Measurements from ENCODE around the gene SLC35G1.
A peak's percentile ranks its signal among the peaks of the same experiment; 100 is the strongest.

SLC35G1 gene

GRCh38 chr10:93921338-93921737 is 27.6 kb downstream of the SLC35G1 start:
- no peak overlapping the region for H4K5ac ChIP-seq (ENCODE audit: low read length)
- H2BK15ac ChIP-seq (replicated peaks; ENCODE audit: low read depth), result no peak overlapping the region
- no peak overlapping the region for H3K9ac ChIP-seq (ENCODE audit: low read length)
- H3K56ac ChIP-seq (ENCODE audit: low read length), result no peak overlapping the region
- H3K4me1 ChIP-seq (ENCODE audit: control insufficient read depth, low read depth, low read length), result no peaks in the 10 kb centered on the region
- H3K4me2 ChIP-seq (ENCODE audit: low read length), result no peak overlapping the region
- no peak overlapping the region for H2AK5ac ChIP-seq (ENCODE audit: low read length)
- no peak overlapping the region for H3K4me3 ChIP-seq (ENCODE audit: low read length)
- no peaks in the 10 kb centered on the region for H3K79me1 ChIP-seq (ENCODE audit: low read length)
- no CpG with 5 or more reads among the region's 7 CpGs for WGBS (ENCODE audit: extremely low coverage, insufficient coverage, low lambda C conversion rate)
- H3K79me2 ChIP-seq (ENCODE audit: control insufficient read depth, insufficient read depth, low read length), result no peaks in the 10 kb centered on the region
- H3K36me3 ChIP-seq (ENCODE audit: control insufficient read depth, insufficient read depth, low read length), result no peaks in the 10 kb centered on the region
- peak; percentile 25 for DNase-seq
- no peak overlapping the region for H3K18ac ChIP-seq (ENCODE audit: low read length)
- no peaks in the 10 kb centered on the region for H3K27me3 ChIP-seq (ENCODE audit: insufficient read depth, low read length, poor library complexity)
- no peak overlapping the region for H3K4ac ChIP-seq (ENCODE audit: low read depth, low read length)
- H4K8ac ChIP-seq (ENCODE audit: low read depth, low read length), result no peak overlapping the region
- no peak overlapping the region for H3K27ac ChIP-seq (ENCODE audit: low read depth, low read length)
- H2BK120ac ChIP-seq (ENCODE audit: low read depth, low read length), result no peak overlapping the region
- H2BK5ac ChIP-seq (ENCODE audit: low read length), result no peak overlapping the region
- no peak overlapping the region for H3K23ac ChIP-seq (ENCODE audit: low read length)

GRCh38 chr10:93926613-93927012 is 32.8 kb downstream of the SLC35G1 start:
- Histone ChIP-seq H3K9ac (ENCODE audit: low read length) (no peak overlapping the region), H4K8ac (ENCODE audit: low read depth, low read length) (no peak overlapping the region), H3K36me3 (ENCODE audit: control insufficient read depth, insufficient read depth, low read length) (no peaks in the 10 kb centered on the region), H2BK15ac (replicated peaks; ENCODE audit: low read depth) (no peak overlapping the region), H4K5ac (ENCODE audit: low read length) (no peak overlapping the region), H3K23ac (ENCODE audit: low read length) (no peak overlapping the region), H3K4me3 (ENCODE audit: low read length) (no peak overlapping the region), H3K4me1 (ENCODE audit: control insufficient read depth, low read depth, low read length) (no peaks in the 10 kb centered on the region), H3K27me3 (ENCODE audit: insufficient read depth, low read length, poor library complexity) (no peaks in the 10 kb centered on the region), H2BK120ac (ENCODE audit: low read depth, low read length) (no peak overlapping the region), H3K18ac (ENCODE audit: low read length) (no peak overlapping the region), H3K4ac (ENCODE audit: low read depth, low read length) (no peak overlapping the region), H3K56ac (ENCODE audit: low read length) (no peak overlapping the region), H3K27ac (ENCODE audit: low read depth, low read length) (no peak overlapping the region), H2AK5ac (ENCODE audit: low read length) (no peak overlapping the region), H3K79me2 (ENCODE audit: control insufficient read depth, insufficient read depth, low read length) (no peaks in the 10 kb centered on the region), H3K79me1 (ENCODE audit: low read length) (no peaks in the 10 kb centered on the region), H3K4me2 (ENCODE audit: low read length) (no peak overlapping the region), H2BK5ac (ENCODE audit: low read length) (no peak overlapping the region)
- no peak for DNase-seq
- no CpG with 5 or more reads among the region's 1 CpG for WGBS (ENCODE audit: extremely low coverage, insufficient coverage, low lambda C conversion rate)

- no peak overlapping the region for H3K4ac ChIP-seq (ENCODE audit: low read depth, low read length)
- no peak overlapping the region for H4K8ac ChIP-seq (ENCODE audit: low read depth, low read length)
- H3K27me3 ChIP-seq (ENCODE audit: insufficient read depth, low read length, poor library complexity), result no peaks in the 10 kb centered on the region
- no peak overlapping the region for H3K23ac ChIP-seq (ENCODE audit: low read length)
- H2AK5ac ChIP-seq (ENCODE audit: low read length), result no peak overlapping the region
- H3K56ac ChIP-seq (ENCODE audit: low read length), result no peak overlapping the region
- H3K79me1 ChIP-seq (ENCODE audit: low read length), result no peaks in the 10 kb centered on the region
- no peak overlapping the region for H3K18ac ChIP-seq (ENCODE audit: low read length)
- no peak overlapping the region for H3K4me2 ChIP-seq (ENCODE audit: low read length)
- WGBS (ENCODE audit: extremely low coverage, insufficient coverage, low lambda C conversion rate), result no CpG with 5 or more reads among the region's 1 CpG
- H3K36me3 ChIP-seq (ENCODE audit: control insufficient read depth, insufficient read depth, low read length), result no peaks in the 10 kb centered on the region
- H3K9ac ChIP-seq (ENCODE audit: low read length), result no peak overlapping the region
- H3K79me2 ChIP-seq (ENCODE audit: control insufficient read depth, insufficient read depth, low read length), result no peaks in the 10 kb centered on the region
- H2BK5ac ChIP-seq (ENCODE audit: low read length), result no peak overlapping the region
- H2BK15ac ChIP-seq (replicated peaks; ENCODE audit: low read depth), result no peak overlapping the region
- H3K27ac ChIP-seq (ENCODE audit: low read depth, low read length), result no peak overlapping the region
- H4K5ac ChIP-seq (ENCODE audit: low read length), result no peak overlapping the region
- H3K4me3 ChIP-seq (ENCODE audit: low read length), result no peak overlapping the region
- DNase-seq, result no peak
- no peaks in the 10 kb centered on the region for H3K4me1 ChIP-seq (ENCODE audit: control insufficient read depth, low read depth, low read length)
- H2BK120ac ChIP-seq (ENCODE audit: low read depth, low read length), result no peak overlapping the region
These were observed 44.4 kb downstream of the SLC35G1 start for GRCh38 chr10:93938140-93938539.

GRCh38 chr10:93940881-93941280 is 47.1 kb downstream of the SLC35G1 start:
- Histone ChIP-seq H3K23ac (ENCODE audit: low read length) (no peak overlapping the region), H2BK15ac (replicated peaks; ENCODE audit: low read depth) (no peak overlapping the region), H3K36me3 (ENCODE audit: control insufficient read depth, insufficient read depth, low read length) (no peaks in the 10 kb centered on the region), H3K79me1 (ENCODE audit: low read length) (no peaks in the 10 kb centered on the region), H3K4me1 (ENCODE audit: control insufficient read depth, low read depth, low read length) (no peaks in the 10 kb centered on the region), H3K18ac (ENCODE audit: low read length) (no peak overlapping the region), H3K27me3 (ENCODE audit: insufficient read depth, low read length, poor library complexity) (no peaks in the 10 kb centered on the region), H3K79me2 (ENCODE audit: control insufficient read depth, insufficient read depth, low read length) (no peaks in the 10 kb centered on the region), H3K4me3 (ENCODE audit: low read length) (no peak overlapping the region), H4K5ac (ENCODE audit: low read length) (no peak overlapping the region), H3K9ac (ENCODE audit: low read length) (no peak overlapping the region), H3K56ac (ENCODE audit: low read length) (no peak overlapping the region), H2BK5ac (ENCODE audit: low read length) (no peak overlapping the region), H2AK5ac (ENCODE audit: low read length) (no peak overlapping the region), H4K8ac (ENCODE audit: low read depth, low read length) (no peak overlapping the region), H3K4me2 (ENCODE audit: low read length) (no peak overlapping the region), H3K4ac (ENCODE audit: low read depth, low read length) (no peak overlapping the region), H2BK120ac (ENCODE audit: low read depth, low read length) (no peak overlapping the region), H3K27ac (ENCODE audit: low read depth, low read length) (no peak overlapping the region)
- WGBS (ENCODE audit: extremely low coverage, insufficient coverage, low lambda C conversion rate), result no CpG with 5 or more reads among the region's 6 CpGs
- DNase-seq, result no peak

- Histone ChIP-seq H2BK5ac (ENCODE audit: low read length) (no peak overlapping the region), H3K4me3 (ENCODE audit: low read length) (no peak overlapping the region), H3K79me2 (ENCODE audit: control insufficient read depth, insufficient read depth, low read length) (no peaks in the 10 kb centered on the region), H3K56ac (ENCODE audit: low read length) (no peak overlapping the region), H3K18ac (ENCODE audit: low read length) (no peak overlapping the region), H4K8ac (ENCODE audit: low read depth, low read length) (peak overlapping the region; percentile 89), H3K4me1 (ENCODE audit: control insufficient read depth, low read depth, low read length) (no peaks in the 10 kb centered on the region), H3K4me2 (ENCODE audit: low read length) (no peak overlapping the region), H2BK120ac (ENCODE audit: low read depth, low read length) (no peak overlapping the region), H2AK5ac (ENCODE audit: low read length) (no peak overlapping the region), H3K27me3 (ENCODE audit: insufficient read depth, low read length, poor library complexity) (no peaks in the 10 kb centered on the region), H4K5ac (ENCODE audit: low read length) (no peak overlapping the region), H3K9ac (ENCODE audit: low read length) (no peak overlapping the region), H2BK15ac (replicated peaks; ENCODE audit: low read depth) (no peak overlapping the region), H3K27ac (ENCODE audit: low read depth, low read length) (no peak overlapping the region), H3K36me3 (ENCODE audit: control insufficient read depth, insufficient read depth, low read length) (no peaks in the 10 kb centered on the region), H3K23ac (ENCODE audit: low read length) (no peak overlapping the region), H3K4ac (ENCODE audit: low read depth, low read length) (no peak overlapping the region), H3K79me1 (ENCODE audit: low read length) (no peaks in the 10 kb centered on the region)
- WGBS (ENCODE audit: extremely low coverage, insufficient coverage, low lambda C conversion rate), result no CpG with 5 or more reads among the region's 7 CpGs
- DNase-seq, result no peak
These were observed 47.8 kb downstream of the SLC35G1 start for GRCh38 chr10:93941606-93942005.

- Histone ChIP-seq H4K5ac (ENCODE audit: low read length) (no peak overlapping the region), H3K9ac (ENCODE audit: low read length) (no peak overlapping the region), H3K79me1 (ENCODE audit: low read length) (no peaks in the 10 kb centered on the region), H2AK5ac (ENCODE audit: low read length) (no peak overlapping the region), H3K4ac (ENCODE audit: low read depth, low read length) (no peak overlapping the region), H2BK120ac (ENCODE audit: low read depth, low read length) (no peak overlapping the region), H3K4me3 (ENCODE audit: low read length) (no peak overlapping the region), H3K36me3 (ENCODE audit: control insufficient read depth, insufficient read depth, low read length) (no peaks in the 10 kb centered on the region), H3K79me2 (ENCODE audit: control insufficient read depth, insufficient read depth, low read length) (no peaks in the 10 kb centered on the region), H2BK5ac (ENCODE audit: low read length) (no peak overlapping the region), H3K4me2 (ENCODE audit: low read length) (no peak overlapping the region), H4K8ac (ENCODE audit: low read depth, low read length) (no peak overlapping the region), H3K27ac (ENCODE audit: low read depth, low read length) (no peak overlapping the region), H2BK15ac (replicated peaks; ENCODE audit: low read depth) (no peak overlapping the region), H3K4me1 (ENCODE audit: control insufficient read depth, low read depth, low read length) (no peaks in the 10 kb centered on the region), H3K56ac (ENCODE audit: low read length) (no peak overlapping the region), H3K23ac (ENCODE audit: low read length) (no peak overlapping the region), H3K27me3 (ENCODE audit: insufficient read depth, low read length, poor library complexity) (no peaks in the 10 kb centered on the region), H3K18ac (ENCODE audit: low read length) (no peak overlapping the region)
- no CpG with 5 or more reads among the region's 4 CpGs for WGBS (ENCODE audit: extremely low coverage, insufficient coverage, low lambda C conversion rate)
- no peak for DNase-seq
These were observed 52.0 kb downstream of the SLC35G1 start for GRCh38 chr10:93945819-93946218.
